ENCODE results near the gene YPEL3.

YPEL3 gene

DNA sequence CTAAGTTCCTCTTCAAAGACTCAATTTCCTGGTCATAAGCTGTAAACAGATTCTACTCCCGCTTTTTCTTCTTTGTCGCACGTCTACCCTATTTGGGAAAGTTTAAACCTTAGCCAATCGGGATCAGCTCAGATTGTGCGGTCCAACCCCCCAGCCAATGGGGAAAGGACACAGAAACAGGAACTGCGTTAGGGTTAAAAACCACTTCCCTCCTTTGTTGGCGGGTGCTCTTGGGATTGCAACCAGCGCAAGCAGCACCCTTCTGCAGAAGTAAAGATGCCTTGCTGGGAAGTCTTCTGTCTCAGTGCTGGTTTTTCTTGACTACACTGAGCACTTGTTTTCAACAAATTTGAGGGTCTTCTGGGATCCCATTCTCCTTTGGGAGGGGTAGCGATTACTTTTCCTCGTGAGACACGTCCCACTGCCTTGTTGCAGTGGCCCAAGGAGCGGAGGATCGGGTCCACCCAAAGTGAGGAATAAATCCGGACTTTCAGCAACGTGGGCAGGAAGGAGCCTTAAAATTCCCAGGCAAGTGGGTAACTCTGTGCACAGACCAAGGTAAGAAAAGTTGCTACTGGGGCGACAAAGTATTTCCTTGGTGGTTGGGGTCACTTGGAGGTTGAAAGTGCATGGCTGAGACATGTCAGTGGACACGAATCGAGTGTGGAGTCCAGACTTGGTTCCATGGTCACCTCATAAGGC lies 1.0 kb upstream of the YPEL3 start:
- Histone ChIP-seq H3K9ac (no peak overlapping the region), H3K27ac (peak overlapping the region; percentile 80), H3K79me2 (peaks cover 4% of the 10 kb centered on the region), H3K9me3 (ENCODE audit: control insufficient read depth, low read length) (no peaks in the 10 kb centered on the region), H3K27me3 (ENCODE audit: control insufficient read depth, insufficient read depth, low read length) (no peaks in the 10 kb centered on the region), H2AFZ (peak overlapping the region; percentile 93), H3K36me3 (ENCODE audit: control insufficient read depth, insufficient read depth, low read length) (no peaks in the 10 kb centered on the region), H3K4me3 (ENCODE audit: low read depth, low read length) (peak overlapping the region; percentile 61), H3K4me2 (ENCODE audit: low read length) (peak overlapping the region; percentile 80), H3K4me1 (peaks cover 11% of the 10 kb centered on the region)
- TF ChIP-seq, protein P1, sequence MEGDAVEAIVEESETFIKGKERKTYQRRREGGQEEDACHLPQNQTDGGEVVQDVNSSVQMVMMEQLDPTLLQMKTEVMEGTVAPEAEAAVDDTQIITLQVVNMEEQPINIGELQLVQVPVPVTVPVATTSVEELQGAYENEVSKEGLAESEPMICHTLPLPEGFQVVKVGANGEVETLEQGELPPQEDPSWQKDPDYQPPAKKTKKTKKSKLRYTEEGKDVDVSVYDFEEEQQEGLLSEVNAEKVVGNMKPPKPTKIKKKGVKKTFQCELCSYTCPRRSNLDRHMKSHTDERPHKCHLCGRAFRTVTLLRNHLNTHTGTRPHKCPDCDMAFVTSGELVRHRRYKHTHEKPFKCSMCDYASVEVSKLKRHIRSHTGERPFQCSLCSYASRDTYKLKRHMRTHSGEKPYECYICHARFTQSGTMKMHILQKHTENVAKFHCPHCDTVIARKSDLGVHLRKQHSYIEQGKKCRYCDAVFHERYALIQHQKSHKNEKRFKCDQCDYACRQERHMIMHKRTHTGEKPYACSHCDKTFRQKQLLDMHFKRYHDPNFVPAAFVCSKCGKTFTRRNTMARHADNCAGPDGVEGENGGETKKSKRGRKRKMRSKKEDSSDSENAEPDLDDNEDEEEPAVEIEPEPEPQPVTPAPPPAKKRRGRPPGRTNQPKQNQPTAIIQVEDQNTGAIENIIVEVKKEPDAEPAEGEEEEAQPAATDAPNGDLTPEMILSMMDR (IDR thresholded peaks at IDR 0.05), result no peak

DNA sequence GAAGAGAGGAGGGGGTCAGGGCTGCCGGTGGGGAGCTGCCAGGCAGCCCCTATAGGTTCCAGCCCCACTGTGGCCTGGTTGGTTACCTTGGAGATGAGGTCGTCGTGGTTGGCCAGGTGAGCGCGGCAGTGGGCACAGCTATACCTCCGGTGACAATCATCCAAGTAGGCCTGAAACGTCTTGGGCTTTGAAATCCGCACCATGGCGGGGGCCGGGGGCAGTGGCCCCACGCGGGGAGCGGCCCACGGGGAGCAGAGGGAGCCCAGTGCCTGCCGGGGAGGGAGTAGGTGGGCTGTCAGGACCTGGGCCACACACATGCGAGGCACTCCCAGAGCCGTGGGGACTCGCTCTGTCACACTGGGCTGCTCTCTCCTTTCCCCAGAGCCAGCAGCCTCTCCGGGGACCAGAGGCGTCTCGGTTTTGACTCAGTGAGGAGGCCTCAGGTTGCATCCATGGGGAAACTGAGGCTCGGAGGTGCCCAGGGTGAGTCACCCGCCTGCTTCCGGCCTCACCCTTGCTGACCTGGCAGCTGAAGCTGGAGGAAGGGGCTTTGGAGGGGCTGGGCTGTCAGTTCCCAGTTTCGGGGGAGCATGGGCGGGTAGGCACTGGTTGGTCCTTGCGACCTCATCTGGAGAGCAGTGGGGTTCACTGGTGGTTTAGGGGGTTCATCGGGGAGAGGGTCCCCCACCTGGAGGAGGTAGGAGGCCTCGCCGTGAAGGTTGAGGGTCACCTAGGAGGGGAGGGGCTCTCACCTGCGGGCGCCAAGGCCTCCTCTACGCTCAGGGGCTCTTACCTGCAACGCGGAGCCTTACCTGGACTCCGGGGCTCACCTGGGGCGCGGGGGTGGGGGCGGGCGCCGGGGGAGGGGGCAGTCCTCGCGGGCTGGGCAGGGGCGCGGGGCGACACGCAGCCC lies 591 bp downstream of the YPEL3 start:
- Histone ChIP-seq H3K27ac (peak overlapping the region; percentile 57), H2AFZ (peak overlapping the region; percentile 64), H3K9me3 (ENCODE audit: control insufficient read depth, low read length) (no peaks in the 10 kb centered on the region), H3K79me2 (peaks cover 4% of the 10 kb centered on the region), H3K4me3 (ENCODE audit: low read depth, low read length) (peak overlapping the region; percentile 81), H3K4me2 (ENCODE audit: low read length) (peak overlapping the region; percentile 98), H3K4me1 (peaks cover 17% of the 10 kb centered on the region), H3K36me3 (ENCODE audit: control insufficient read depth, insufficient read depth, low read length) (no peaks in the 10 kb centered on the region), H3K27me3 (ENCODE audit: control insufficient read depth, insufficient read depth, low read length) (no peaks in the 10 kb centered on the region), H3K9ac (peak overlapping the region; percentile 49)
- TF ChIP-seq, protein P1 (IDR thresholded peaks at IDR 0.05), result no peak

DNA sequence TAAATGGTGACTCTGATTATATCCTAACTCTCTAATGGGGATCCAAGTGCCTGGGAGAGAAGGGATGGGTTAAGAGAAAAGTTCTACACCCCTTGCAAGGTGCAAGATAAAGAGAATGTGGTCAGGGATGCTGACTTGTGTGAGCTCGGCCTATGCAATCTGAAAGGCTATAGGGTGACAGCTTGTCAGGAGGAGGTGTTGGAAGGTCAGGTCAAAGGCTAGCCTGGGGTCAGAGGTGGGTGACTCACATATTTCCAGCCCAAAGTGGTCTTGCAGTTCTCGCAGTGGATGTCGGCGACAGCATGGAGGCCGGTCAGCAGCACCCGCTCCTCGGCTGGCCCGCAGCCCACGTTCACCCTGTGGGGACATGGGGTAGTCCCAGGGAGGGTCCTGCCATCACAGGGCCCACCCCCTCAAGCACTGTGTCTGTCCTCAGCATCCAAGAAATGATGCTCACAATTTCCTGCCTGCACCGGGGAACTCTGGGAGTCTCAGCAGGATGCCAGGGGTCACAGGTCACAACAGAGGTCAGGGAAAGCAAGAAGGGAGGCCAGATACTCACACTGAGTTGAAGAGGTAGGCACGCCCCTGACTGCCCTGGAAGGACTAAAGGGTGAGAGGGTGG lies 1.4 kb downstream of the YPEL3 start:
- TF ChIP-seq, protein P1 (IDR thresholded peaks at IDR 0.05), result no peak
- no peak overlapping the region for H2AFZ ChIP-seq
- H3K9ac ChIP-seq, result no peak overlapping the region
- peak overlapping the region; percentile 81 for H3K4me3 ChIP-seq (ENCODE audit: low read depth, low read length)
- peak overlapping the region; percentile 57 for H3K27ac ChIP-seq
- H3K4me2 ChIP-seq (ENCODE audit: low read length), result peak overlapping the region; percentile 98
- H3K79me2 ChIP-seq, result peaks cover 4% of the 10 kb centered on the region
- no peaks in the 10 kb centered on the region for H3K27me3 ChIP-seq (ENCODE audit: control insufficient read depth, insufficient read depth, low read length)
- H3K9me3 ChIP-seq (ENCODE audit: control insufficient read depth, low read length), result no peaks in the 10 kb centered on the region
- H3K4me1 ChIP-seq, result peaks cover 17% of the 10 kb centered on the region
- H3K36me3 ChIP-seq (ENCODE audit: control insufficient read depth, insufficient read depth, low read length), result no peaks in the 10 kb centered on the region

DNA sequence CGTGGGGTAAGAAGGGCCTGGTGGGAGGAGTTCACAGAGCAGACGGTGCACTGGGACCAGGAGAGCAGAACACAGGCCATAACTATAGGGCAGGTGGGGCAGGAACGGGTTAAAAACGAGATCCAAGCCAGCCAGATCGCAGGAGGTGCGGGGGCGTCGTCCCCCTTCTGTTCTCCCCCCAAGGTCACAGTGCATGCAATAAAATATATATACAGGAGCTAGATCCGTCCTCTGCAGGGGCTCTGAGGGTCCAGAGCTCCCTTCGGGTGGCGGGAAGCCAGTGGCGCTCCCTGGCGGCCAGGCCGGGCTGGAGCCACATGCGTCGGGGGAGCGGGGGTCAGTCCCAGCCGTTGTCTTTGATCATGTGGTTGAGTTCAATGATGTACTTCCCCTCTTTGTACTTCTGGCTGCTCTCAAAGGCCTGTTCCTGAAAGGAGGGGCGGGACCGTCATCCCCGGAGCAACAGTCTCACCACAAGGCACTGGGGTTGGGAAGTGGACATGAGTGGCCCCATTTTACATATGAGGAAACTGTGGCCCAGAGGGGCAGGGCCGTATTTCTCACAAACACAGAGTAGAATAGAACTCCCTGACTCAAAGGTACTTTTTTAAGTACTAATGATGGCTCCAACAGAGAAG lies 3.5 kb downstream of the YPEL3 start:
- peak overlapping the region; percentile 64 for H3K4me2 ChIP-seq (ENCODE audit: low read length)
- peak overlapping the region; percentile 59 for H3K4me3 ChIP-seq (ENCODE audit: low read depth, low read length)
- no peaks in the 10 kb centered on the region for H3K9me3 ChIP-seq (ENCODE audit: control insufficient read depth, low read length)
- H3K4me1 ChIP-seq, result peaks cover 17% of the 10 kb centered on the region
- no peak overlapping the region for H3K9ac ChIP-seq
- no peaks in the 10 kb centered on the region for H3K27me3 ChIP-seq (ENCODE audit: control insufficient read depth, insufficient read depth, low read length)
- peaks cover 4% of the 10 kb centered on the region for H3K79me2 ChIP-seq
- peak overlapping the region; percentile 52 for H3K27ac ChIP-seq
- H2AFZ ChIP-seq, result peak overlapping the region; percentile 98
- H3K36me3 ChIP-seq (ENCODE audit: control insufficient read depth, insufficient read depth, low read length), result no peaks in the 10 kb centered on the region
- TF ChIP-seq, protein P1 (IDR thresholded peaks at IDR 0.05), result peak; percentile 23

Measured in parathyroid adenoma (tissue), 2 donors.